ENCODE measurements around the gene STAMBPL1.

Gene STAMBPL1

DNA sequence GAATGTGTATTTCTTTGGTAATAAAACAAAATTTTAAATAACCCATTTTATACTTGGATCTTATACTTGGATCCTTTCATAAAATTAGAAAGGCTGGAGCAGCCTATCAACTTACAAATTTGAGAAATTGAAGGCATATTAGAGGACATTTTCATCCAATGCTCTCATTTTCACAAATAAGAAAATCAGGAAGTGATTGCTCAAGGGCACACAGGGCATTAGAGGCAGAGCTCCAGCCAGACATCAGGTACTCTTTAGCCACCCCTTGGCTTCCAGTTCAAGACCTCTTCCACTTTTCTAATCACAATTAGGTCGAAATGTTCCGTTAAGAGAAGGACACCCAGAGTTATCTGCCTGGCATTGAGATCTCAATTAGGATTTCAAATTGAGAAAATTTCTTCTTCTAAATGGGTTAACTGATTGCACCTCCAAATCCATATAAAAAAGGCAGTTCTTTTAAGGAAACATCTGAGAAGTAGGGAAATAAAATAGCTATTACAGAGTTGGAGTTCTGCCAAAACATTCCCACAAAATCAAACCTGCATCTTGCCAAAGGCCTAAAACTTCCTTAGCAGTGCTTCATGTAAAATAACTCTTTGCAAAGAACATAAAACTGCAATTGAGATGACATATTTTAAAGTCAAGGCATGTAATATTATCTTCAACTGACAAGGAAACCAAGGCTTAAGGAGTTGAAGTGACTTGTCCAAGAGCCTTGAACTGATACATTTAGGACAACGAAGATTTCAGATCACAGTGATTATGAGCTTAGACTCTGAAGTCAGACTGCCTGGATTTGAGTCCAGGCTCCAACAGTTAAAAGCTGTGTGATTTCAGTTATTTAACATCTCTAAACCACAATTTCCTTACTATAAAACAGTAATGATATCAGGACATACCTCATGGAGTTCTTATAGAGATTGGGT is 70.1 kb downstream of the STAMBPL1 start:
- DNase-seq (ENCODE audit: low read depth in 2 of 2): no peak

DNA sequence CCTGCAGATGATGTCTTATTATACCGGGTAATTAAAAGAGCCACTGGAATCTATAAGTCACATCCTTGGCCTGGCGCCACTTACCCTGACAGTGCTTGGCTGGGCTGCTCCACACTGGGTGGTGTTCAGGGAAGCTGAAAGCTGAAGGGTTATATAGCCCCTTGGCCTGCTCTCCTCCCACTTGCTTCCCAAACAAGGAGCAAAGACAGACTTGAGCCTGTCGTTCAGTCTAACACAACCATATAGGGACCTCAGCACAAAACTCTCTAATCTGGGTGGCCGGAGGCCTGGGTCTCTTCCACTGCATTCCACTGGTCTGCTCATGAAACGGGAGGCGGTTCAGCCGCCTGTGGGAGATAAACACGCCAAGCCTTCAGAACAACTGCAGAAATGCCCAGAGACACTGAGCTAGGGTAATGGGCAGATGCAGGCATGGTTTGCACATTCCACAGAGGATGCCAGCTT is 72.6 kb downstream of the STAMBPL1 start, which contains the start of gene ACTA2:
Gene ACTA2 (minus strand): TSS at position 127 of the 465 bp plus-strand sequence. CDS start 3,843 bp downstream, outside the sequence.
- DNase-seq (ENCODE audit: low read depth in 2 of 2): no peak

DNA sequence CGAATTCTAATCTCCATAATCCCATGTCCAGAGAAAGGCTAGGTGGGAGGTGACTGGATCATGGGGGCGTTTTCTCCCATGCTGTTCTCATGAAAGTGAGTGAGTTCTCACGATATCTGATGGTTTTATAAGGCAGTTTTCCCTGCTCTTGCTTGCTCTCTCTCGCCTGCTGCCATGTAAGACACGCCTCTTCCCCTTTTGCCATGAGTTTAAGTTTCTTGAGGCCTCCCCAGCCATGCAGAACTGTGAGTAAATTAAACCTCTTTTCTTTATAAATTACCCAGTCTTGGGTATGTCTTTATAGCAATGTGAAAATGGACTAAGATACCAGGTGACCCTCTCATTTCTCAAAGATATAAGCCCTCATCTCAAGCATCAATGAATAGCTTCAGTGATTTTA is 73.6 kb downstream of the STAMBPL1 start:
- no peak for DNase-seq (ENCODE audit: low read depth in 2 of 2)

DNA sequence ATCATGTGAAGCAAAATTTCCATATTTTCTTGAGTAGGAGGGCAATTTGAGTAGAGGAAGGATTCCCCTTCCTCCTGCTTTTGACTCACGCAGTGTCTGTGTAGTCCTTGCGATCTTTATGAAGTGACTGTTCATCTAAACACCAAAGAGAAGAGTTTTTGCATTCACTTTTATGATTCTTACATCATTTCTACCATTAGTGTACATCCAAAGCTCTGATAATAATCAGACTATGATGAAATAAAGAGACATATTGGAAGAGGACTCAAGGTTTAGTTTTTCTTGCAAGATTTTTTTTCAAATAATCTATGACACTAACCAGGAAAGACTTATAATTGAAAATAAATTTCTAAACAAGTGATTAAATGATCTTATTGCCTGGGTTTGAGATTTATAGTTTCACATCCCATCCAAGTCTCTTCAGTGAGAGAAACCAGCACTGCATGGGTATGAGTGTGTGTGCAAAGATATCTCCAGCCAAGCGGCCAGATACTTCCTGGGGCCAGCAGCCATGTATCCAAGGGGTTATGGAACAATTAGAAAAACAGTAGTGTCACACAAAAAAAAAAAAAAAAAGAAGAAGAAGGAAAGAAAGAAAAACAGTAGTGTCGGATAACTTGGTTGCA is 74.5 kb downstream of the STAMBPL1 start:
- no peak for DNase-seq (ENCODE audit: low read depth in 2 of 2)

DNA sequence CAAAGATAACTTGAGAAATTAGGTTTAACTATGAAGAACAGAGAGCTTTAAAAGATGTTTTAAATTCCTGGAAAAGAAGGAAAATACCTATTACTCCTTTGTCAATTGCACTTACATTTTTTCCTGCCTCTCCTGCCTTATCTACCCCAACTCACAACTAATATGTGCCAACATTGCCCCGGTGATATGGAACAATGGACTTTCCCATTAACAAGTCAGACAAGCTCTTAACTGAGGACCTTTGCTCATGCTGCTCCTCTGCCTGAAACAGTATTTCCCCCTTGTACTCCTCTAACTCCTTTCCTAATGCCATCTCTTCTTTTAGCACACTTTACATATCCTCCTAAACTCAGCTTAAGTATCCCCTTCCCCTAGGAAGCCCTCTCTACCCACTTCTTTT is 77.3 kb downstream of the STAMBPL1 start:
- no peak for DNase-seq (ENCODE audit: low read depth in 2 of 2)

DNA sequence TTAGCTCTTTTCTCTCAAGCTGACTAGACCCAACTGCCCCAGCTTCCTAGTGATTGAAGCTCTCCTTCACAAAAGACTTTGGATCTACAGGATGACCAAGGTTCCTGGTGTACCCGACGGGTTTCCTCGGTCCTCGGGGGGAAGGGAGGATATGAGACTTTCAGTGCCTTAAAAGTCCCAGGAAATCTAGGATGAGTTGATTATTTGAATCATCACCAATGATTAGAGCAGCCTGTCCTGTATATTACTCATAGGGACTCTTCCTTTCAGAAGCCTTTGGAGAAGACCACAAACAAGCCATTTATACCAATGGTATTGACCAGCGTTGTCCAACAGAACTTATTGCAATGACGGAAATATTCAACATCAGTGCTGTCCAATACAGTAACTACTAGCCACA is 78.7 kb downstream of the STAMBPL1 start:
- DNase-seq (ENCODE audit: low read depth in 2 of 2): no peak

DNA sequence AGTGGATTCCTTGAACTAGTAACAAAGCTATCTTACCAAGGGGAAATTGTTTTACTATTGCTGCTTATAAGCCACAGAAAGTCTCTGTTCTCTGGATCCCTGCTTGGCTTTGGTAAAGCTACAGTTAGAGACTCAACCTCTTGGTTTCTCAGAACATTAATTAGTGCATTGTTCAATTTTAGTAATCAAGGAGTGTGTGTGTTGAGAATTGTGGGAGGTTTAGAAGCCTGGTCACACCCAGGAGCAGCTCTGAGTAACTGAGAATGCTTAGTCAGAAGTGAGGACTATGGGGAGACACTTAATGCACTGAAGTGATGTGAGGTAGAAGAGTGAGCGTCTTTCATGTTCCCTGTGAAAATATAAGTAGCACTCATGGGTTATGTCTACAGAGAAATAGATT is 80.8 kb downstream of the STAMBPL1 start:
- DNase-seq (ENCODE audit: low read depth in 2 of 2): no peak

DNA sequence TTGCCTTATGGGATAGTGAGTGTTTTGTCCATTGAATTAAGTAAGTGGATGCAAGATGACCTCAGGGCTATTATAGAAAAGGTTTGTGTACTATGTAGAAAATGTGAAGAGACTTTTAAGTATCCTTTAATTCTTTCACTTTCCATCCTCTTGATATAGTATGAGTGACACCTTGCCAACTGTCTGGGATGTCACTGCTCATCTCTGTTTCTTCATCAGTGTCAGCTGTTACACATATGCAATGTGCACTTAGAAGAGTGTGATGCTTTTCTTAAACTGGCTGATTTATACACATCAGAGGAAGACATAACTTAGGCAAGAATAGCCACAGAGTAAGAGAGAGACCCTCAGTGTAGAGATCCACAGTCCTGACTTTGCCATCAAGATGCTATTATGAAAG is 81.2 kb downstream of the STAMBPL1 start:
- no peak for DNase-seq (ENCODE audit: low read depth in 2 of 2)

DNA sequence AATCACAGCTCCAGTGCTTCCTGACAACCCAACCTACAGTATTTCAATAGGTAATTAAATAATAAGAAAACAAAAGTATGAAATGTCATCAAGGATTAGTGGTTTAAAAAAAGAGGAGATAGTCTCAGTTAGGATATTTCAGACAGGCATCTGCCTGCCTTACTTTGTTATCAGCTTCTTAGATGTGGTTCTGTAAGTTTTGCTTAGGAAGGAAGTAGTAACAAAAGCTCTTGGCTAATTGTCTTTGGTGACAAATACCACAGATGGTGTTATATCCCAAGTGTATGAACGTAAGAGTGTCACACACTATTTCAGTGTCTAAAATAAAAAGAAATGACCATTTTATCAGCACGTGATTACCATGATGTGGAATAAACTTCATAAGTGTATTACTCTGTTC is 82.3 kb downstream of the STAMBPL1 start:
- DNase-seq (ENCODE audit: low read depth in 2 of 2): no peak

DNA sequence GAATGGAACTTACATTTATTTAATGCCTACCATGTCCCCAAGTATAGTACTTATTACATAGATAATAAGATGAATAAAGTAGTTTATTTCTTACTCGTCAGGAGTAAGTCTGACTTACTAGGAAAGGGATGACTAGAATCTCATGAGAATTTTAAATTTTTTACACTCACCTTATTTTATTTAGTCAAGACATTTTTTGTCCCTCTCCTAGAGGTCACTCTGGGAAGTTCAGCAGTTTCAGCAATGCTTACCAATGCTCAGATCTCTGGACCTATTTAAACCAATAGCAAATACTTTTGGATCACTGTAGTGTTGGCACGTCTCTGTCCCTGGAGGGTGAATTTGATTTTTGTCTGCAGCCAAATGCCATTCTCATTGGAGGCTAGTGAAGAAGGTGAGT is 83.3 kb downstream of the STAMBPL1 start:
- DNase-seq (ENCODE audit: low read depth in 2 of 2): no peak

DNA sequence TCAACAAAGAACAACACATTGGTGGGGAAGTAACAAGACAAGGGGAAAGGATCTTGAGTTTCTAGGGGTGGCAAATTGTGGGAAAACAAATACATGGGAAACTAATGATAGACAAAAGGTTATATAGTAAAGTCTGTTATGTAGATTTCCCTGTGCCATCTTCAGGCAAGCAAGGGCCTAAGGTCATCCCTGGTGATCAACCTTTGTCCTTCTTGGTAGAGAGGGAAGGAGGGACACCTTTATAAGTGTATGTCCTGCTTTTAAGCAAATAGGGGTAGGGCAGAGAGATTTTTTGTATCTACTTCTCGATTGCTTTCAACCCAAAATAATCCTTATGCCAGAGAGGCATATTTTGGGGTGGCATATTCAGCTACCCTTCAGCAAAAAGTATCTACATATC is 84.3 kb downstream of the STAMBPL1 start:
- no peak for DNase-seq (ENCODE audit: low read depth in 2 of 2)

DNA sequence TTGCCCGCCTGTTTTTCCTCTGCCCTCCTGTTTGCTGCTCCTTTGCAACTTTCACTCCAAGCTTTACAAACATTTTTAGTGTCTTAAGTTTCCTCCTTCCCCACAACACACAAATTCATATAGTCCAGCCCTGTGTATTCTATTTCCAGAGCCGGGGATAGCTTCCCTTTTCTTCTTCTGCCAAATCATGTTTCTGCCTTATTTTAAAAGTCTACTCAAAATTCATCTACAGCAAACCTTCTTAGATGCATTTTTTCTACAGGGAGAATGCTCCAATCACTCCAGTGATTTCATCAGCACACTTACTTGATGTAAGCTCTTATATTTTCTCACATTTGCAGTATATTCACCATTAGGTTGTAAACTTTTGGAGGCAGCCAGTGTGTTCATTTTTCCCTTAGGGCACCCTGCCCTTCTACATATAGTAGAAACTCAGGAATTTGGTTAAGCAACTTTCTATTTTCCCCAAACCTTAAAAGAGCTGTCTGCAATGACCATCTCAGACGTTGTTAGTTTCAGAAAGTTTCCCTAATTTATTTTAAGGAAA is 84.9 kb downstream of the STAMBPL1 start:
- DNase-seq (ENCODE audit: low read depth in 2 of 2): no peak

DNA sequence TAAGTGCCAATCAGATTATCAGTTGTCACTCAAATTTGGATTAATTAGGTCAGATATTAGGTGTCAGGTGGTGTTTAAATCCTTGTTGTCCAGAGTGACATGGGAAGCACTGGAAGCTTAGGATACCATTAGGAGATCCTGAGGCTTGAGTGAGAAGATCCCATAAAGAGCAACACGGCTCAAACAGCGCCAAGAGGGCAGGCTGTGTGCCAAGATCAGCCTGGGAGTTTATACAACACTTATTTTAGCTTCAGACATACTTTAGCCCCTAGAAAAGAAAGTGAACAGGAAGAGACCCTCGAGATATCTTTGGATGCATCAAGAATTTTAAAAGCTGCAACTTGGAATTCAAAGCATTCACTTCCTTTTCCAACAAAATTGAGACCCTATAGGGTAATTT is 86.8 kb downstream of the STAMBPL1 start:
- no peak for DNase-seq (ENCODE audit: low read depth in 2 of 2)

DNA sequence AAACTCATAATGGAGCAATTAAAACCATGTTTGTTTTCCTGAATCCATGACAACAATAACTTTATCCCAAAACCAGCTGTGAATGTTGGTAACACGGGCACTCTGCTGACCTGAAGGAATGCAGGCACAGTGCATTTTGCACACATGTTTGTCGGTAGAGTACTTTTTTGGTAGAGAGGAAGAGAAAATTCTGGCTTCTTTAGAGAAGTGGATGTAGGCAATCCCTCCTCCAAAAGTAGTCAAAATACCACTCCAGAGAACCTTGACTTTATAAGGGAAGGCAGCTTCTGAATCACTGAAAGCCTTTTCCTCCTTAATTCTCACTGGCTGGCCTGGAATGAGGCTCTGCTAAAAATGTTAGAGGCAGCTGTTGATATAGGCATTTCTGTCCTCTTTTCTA is 88.3 kb downstream of the STAMBPL1 start:
- no peak for DNase-seq (ENCODE audit: low read depth in 2 of 2)

DNA sequence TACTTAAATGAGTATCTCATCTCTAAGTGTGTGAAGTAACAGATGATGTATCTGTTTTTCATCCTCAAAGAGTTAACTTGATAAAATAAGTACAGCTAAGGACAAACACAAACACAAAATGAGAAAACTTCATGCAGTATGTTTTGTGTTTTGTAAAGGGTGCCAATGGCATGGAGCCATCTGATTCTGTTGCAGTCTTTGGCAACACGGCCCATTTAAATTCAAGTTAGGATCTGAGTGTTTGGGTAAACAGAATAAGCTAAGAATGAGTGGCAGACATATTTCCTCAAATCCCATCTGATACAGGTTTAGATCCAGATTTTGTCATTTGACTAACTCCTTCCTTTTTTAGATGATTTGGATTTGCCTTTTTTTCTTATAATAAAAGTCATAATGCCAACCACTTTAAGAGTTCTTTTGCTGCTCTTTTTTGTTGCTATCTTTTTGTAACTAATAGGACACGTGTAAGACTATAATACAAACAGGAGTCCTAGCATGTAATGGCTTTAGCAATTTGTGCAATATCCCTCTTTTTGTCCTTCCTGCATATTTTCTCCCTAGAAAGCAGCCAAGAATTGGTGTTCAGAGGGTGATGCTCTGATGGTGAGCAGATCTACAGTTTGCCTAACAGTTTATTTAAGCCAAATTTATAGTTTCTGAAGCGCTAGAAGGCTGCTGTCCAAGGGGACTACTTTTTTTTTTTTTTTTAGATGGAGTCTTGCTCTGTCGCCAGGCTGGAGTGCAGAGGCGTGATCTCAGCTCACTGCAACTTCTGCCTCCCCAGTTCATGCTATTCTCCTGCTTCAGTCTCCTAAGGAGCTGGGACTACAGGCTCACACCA is 91.4 kb downstream of the STAMBPL1 start:
- DNase-seq (ENCODE audit: low read depth in 2 of 2): no peak

All from stimulated activated CD8-positive, alpha-beta memory T cell treated with anti-CD3 and anti-CD28 coated beads, Interleukin-2, amount 100 ng/mL, for 1 hour (primary cell).